H9 (cell line): Measurements from ENCODE around the gene FANCI. TPM values are rescaled to one million over a fixed set of nuclear protein-coding genes. Genes with fewer than 3 reads are reported as not detected.

Experiments used
- DNase-seq: peaks from one replicate; pipeline ENCODE4 v3.0.0-alpha.2; 2017
- H2AFZ ChIP-seq: one replicate; pipeline ENCODE4 v1.6.1; 2013; ENCODE audit warnings: mild to moderate bottlenecking, low read length, control low read depth, moderate library complexity
- H2AK5ac ChIP-seq: 2 replicates; pipeline ENCODE4 v1.6.1; 2013; ENCODE audit warnings: low read length, control low read depth, mixed read lengths; ENCODE audit not compliant: insufficient read length
- H2BK120ac ChIP-seq: one replicate; pipeline ENCODE4 v1.6.1; 2013; ENCODE audit warnings: low read depth, mild to moderate bottlenecking, low read length, control low read depth, inconsistent platforms; ENCODE audit not compliant: poor library complexity, severe bottlenecking
- H2BK12ac ChIP-seq: 2 replicates; pipeline ENCODE4 v1.6.1; 2013; ENCODE audit warnings: low read length, control low read depth, mixed read lengths, low read depth; ENCODE audit not compliant: insufficient read length
- H2BK15ac ChIP-seq: 2 replicates; pipeline ENCODE4 v1.6.1; 2013; ENCODE audit warnings: low read depth, low read length, control low read depth
- H2BK20ac ChIP-seq: one replicate; pipeline ENCODE4 v1.6.1; 2013; ENCODE audit warnings: low read depth, mild to moderate bottlenecking, low read length, control low read depth, inconsistent platforms; ENCODE audit not compliant: poor library complexity, severe bottlenecking
- H2BK5ac ChIP-seq: 2 replicates; pipeline ENCODE4 v1.6.1; 2013; ENCODE audit warnings: low read length, control low read depth, mixed read lengths; ENCODE audit not compliant: insufficient read length
- H3K14ac ChIP-seq: 2 replicates; pipeline ENCODE4 v1.6.1; 2013; ENCODE audit warnings: low read length, control low read depth; ENCODE audit not compliant: insufficient read depth
- H3K18ac ChIP-seq: 2 replicates; pipeline ENCODE4 v1.6.1; 2013; ENCODE audit warnings: low read depth, mild to moderate bottlenecking, mixed read lengths, low read length, control low read depth; ENCODE audit not compliant: insufficient read length
- H3K23ac ChIP-seq: 2 replicates; pipeline ENCODE4 v1.6.1; 2013; ENCODE audit warnings: low read length, control low read depth, mixed read lengths, low read depth; ENCODE audit not compliant: insufficient read length
- H3K23me2 ChIP-seq: 2 replicates; pipeline ENCODE4 v1.6.1; 2013; ENCODE audit warnings: low read depth, mild to moderate bottlenecking, mixed read lengths, low read length, control low read depth; ENCODE audit not compliant: insufficient read length, poor library complexity, severe bottlenecking
- H3K27ac ChIP-seq: 2 replicates; pipeline ENCODE4 v1.5.1; 2013; ENCODE audit warnings: low read length, control low read depth, mixed read lengths, low read depth; ENCODE audit not compliant: insufficient read length
- H3K27me3 ChIP-seq: 2 replicates; pipeline ENCODE4 v1.6.1; 2013; ENCODE audit warnings: low read length, control low read depth, inconsistent platforms; ENCODE audit not compliant: insufficient read depth
- H3K4ac ChIP-seq: 2 replicates; pipeline ENCODE4 v1.6.1; 2013; ENCODE audit warnings: low read depth, mild to moderate bottlenecking, control low read depth, inconsistent platforms, low read length, moderate library complexity
- H3K4me1 ChIP-seq: 2 replicates; pipeline ENCODE4 v1.6.1; 2013; ENCODE audit warnings: low read length, control low read depth, inconsistent platforms; ENCODE audit not compliant: insufficient read depth
- H3K4me2 ChIP-seq: 2 replicates; pipeline ENCODE4 v1.6.1; 2013; ENCODE audit warnings: low read length, control low read depth, mixed read lengths; ENCODE audit not compliant: insufficient read length, insufficient read depth
- H3K56ac ChIP-seq: 2 replicates; pipeline ENCODE4 v1.6.1; 2013; ENCODE audit warnings: low read depth, mild to moderate bottlenecking, mixed read lengths, low read length, control low read depth; ENCODE audit not compliant: insufficient read length
- H3K79me1 ChIP-seq: 2 replicates; pipeline ENCODE4 v1.6.1; 2013; ENCODE audit warnings: low read depth, mild to moderate bottlenecking, moderate library complexity, low read length, control low read depth, inconsistent platforms; ENCODE audit not compliant: insufficient read depth, poor library complexity, severe bottlenecking
- H3K79me2 ChIP-seq: 2 replicates; pipeline ENCODE4 v1.6.1; 2013; ENCODE audit warnings: low read length, control low read depth, inconsistent platforms; ENCODE audit not compliant: insufficient read depth
- H3K9ac ChIP-seq: 2 replicates; pipeline ENCODE4 v1.6.1; 2013; ENCODE audit warnings: low read length, control low read depth, mixed read lengths; ENCODE audit not compliant: insufficient read length; ENCODE audit errors: extremely low read depth
- H3K9me3 ChIP-seq: one replicate; pipeline ENCODE4 v1.6.1; 2013; ENCODE audit warnings: low read depth, low read length, inconsistent platforms; ENCODE audit not compliant: control insufficient read depth
- H3T11ph ChIP-seq: one replicate; pipeline ENCODE4 v1.6.1; 2013; ENCODE audit warnings: mild to moderate bottlenecking, low read length, control low read depth, inconsistent platforms
- H4K20me1 ChIP-seq: one replicate; pipeline ENCODE4 v1.6.1; 2013; ENCODE audit not compliant: control insufficient read depth, insufficient read length, insufficient read depth
- H4K5ac ChIP-seq: 2 replicates; pipeline ENCODE4 v1.6.1; 2013; ENCODE audit warnings: low read depth, mild to moderate bottlenecking, mixed read lengths, low read length, control low read depth; ENCODE audit not compliant: insufficient read length
- H4K8ac ChIP-seq: replicated peaks from 2 replicates; pipeline ENCODE4 v1.6.1; 2013; ENCODE audit warnings: low read length, control low read depth, mixed read lengths, low read depth; ENCODE audit not compliant: insufficient read length
- H4K91ac ChIP-seq: 2 replicates; pipeline ENCODE4 v1.6.1; 2013; ENCODE audit warnings: low read depth, mild to moderate bottlenecking, moderate library complexity, mixed read lengths, low read length, control low read depth; ENCODE audit not compliant: insufficient read length
- H3K27ac Mint-ChIP-seq, 3 experiments: 2 replicates in 2 of 3; 3 replicates in 1 of 3; pipeline ENCODE4 v1.8.0; 2020 to 2021; ENCODE audit warnings: mixed read lengths in 3 of 3, mild to moderate bottlenecking in 1 of 3, moderate library complexity in 1 of 3
- H3K27me3 Mint-ChIP-seq: 2 replicates; pipeline ENCODE4 v1.8.0; 2021; ENCODE audit warnings: low read depth, mild to moderate bottlenecking, moderate library complexity, mixed read lengths
- H3K36me3 Mint-ChIP-seq, 3 experiments: 2 replicates in 2 of 3; 3 replicates in 1 of 3; pipeline ENCODE4 v1.8.0; 2020 to 2021; ENCODE audit warnings: low read depth in 3 of 3, mixed read lengths in 3 of 3; ENCODE audit not compliant: insufficient read depth in 1 of 3
- H3K4me1 Mint-ChIP-seq, 2 experiments: 2 replicates each; pipeline ENCODE4 v1.8.0; 2020; ENCODE audit warnings: mixed read lengths in 2 of 2
- H3K4me3 Mint-ChIP-seq, 2 experiments: 2 replicates in 1 of 2; 3 replicates in 1 of 2; pipeline ENCODE4 v1.8.0; 2020 to 2021; ENCODE audit warnings: mild to moderate bottlenecking in 2 of 2, mixed read lengths in 2 of 2, moderate library complexity in 1 of 2
- H3K9me3 Mint-ChIP-seq, 2 experiments: 2 replicates in 1 of 2; 3 replicates in 1 of 2; pipeline ENCODE4 v1.8.0; 2020; ENCODE audit warnings: mild to moderate bottlenecking in 2 of 2, mixed read lengths in 2 of 2, moderate library complexity in 1 of 2
- WGBS: extraction: QIAGEN DNeasy Blood & Tissue Kit; methylation state at CpG from one replicate; pipeline ENCODE4 v1.1.7; 2013; ENCODE audit warnings: missing lambda C conversion rate, low lambda C conversion rate, mixed read lengths; ENCODE audit not compliant: insufficient read length; ENCODE audit errors: extremely low coverage; 5-methylcytosine and 5-hydroxymethylcytosine counted together
- total RNA-seq: library from RNA; stranded (reverse); gene quantifications from 2 replicates; pipeline ENCODE4 v1.2.1, GENCODE V29; 2021
- TF ChIP-seq, protein P1 (sequence below): fragments of 200-600 bp; sonication (generic); conservative IDR thresholded peaks from 3 replicates; pipeline ENCODE4 v1.8.0; 2021; ENCODE audit warnings: antibody characterized with exemption, mild to moderate bottlenecking

Gene FANCI
- total RNA-seq, 1 experiment from 2014 or later: 106 TPM

DNA sequence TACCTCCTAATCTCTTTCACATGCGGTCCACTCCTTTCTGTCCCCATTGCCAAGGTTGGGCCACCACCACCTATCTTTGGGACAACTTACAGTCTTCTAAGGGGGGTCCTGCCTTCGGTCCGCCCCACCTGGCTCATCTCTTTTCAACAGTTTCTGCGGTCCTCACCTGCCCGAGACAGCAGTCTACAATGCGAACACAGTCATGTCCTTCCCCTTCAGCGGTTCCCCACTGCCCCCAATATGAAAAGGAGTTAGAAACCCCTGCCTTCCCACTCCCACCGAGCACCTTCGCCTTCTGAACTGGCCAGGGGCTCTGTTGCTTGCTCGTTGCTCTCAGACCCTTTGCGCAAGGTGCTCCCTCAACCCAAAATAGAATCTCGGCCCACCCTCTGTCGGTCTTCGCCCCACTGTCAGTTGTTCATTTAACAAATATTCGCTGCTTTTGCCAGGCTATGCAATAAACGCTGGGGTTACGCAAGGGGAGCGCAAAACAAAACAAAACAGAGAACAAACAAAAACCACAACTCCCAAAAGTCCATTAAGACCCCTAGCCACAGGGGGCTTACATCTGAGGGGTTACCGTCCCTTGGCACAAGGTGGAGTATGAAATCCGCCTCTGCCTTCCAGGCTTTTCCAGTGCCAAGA, 611 bp upstream of the FANCI start:
- peak overlapping the region; percentile 13; the same call in 1 of the 2 replicates for H3K14ac ChIP-seq
- H2BK5ac ChIP-seq: no peak overlapping the region
- no peak overlapping the region for H2BK120ac ChIP-seq
- no peak overlapping the region for H3K4ac ChIP-seq
- H2BK12ac ChIP-seq: no peak overlapping the region
- no peak overlapping the region for H2BK20ac ChIP-seq
- H3K79me2 ChIP-seq: peaks cover 14% of the 10 kb centered on the region; the same call in 1 of the 2 replicates
- H3K36me3 Mint-ChIP-seq: peaks cover 19 to 23% (median 21%) of the 10 kb centered on the region in 3 experiments
- H4K5ac ChIP-seq: no peak overlapping the region
- H3K4me1 Mint-ChIP-seq: peaks cover 21 to 27% of the 10 kb centered on the region in 2 experiments
- H2AK5ac ChIP-seq: no peak overlapping the region
- no peak overlapping the region for H4K8ac ChIP-seq
- H4K20me1 ChIP-seq: no peaks in the 10 kb centered on the region
- H3K9ac ChIP-seq: no peak overlapping the region
- H3K27me3 ChIP-seq: no peaks in the 10 kb centered on the region; the same call in 1 of the 2 replicates
- H4K91ac ChIP-seq: no peak overlapping the region
- peak overlapping the region; percentile 96 to 98 for H3K4me3 Mint-ChIP-seq
- TF ChIP-seq, protein P1, sequence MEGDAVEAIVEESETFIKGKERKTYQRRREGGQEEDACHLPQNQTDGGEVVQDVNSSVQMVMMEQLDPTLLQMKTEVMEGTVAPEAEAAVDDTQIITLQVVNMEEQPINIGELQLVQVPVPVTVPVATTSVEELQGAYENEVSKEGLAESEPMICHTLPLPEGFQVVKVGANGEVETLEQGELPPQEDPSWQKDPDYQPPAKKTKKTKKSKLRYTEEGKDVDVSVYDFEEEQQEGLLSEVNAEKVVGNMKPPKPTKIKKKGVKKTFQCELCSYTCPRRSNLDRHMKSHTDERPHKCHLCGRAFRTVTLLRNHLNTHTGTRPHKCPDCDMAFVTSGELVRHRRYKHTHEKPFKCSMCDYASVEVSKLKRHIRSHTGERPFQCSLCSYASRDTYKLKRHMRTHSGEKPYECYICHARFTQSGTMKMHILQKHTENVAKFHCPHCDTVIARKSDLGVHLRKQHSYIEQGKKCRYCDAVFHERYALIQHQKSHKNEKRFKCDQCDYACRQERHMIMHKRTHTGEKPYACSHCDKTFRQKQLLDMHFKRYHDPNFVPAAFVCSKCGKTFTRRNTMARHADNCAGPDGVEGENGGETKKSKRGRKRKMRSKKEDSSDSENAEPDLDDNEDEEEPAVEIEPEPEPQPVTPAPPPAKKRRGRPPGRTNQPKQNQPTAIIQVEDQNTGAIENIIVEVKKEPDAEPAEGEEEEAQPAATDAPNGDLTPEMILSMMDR: no peak
- H3K18ac ChIP-seq: no peak overlapping the region
- H3K4me1 ChIP-seq: no peaks in the 10 kb centered on the region
- H3K9me3 Mint-ChIP-seq: peaks cover 8 to 13% of the 10 kb centered on the region in 2 experiments
- no peak overlapping the region for H3K56ac ChIP-seq
- H3T11ph ChIP-seq: no peak overlapping the region
- H3K4me2 ChIP-seq: peak overlapping the region; percentile 80
- H3K27ac ChIP-seq: no peak overlapping the region
- H3K9me3 ChIP-seq: no peaks in the 10 kb centered on the region
- peaks cover 17% of the 10 kb centered on the region for H3K23me2 ChIP-seq
- H3K23ac ChIP-seq: no peak overlapping the region
- H3K27ac Mint-ChIP-seq: peak overlapping the region in 1 of 3 experiments; percentile 88; a peak in 1 of 7 replicates
- H3K79me1 ChIP-seq: peaks cover 2% of the 10 kb centered on the region
- H2AFZ ChIP-seq: peak overlapping the region; percentile 85
- no peak overlapping the region for H2BK15ac ChIP-seq
- no peak for DNase-seq
- no CpG with 5 or more reads among the region's 20 CpGs for WGBS
- H3K27me3 Mint-ChIP-seq: peaks cover 18% of the 10 kb centered on the region
